Activated CD8-positive, alpha-beta memory T cell treated with anti-CD3 and anti-CD28 coated beads for 36 hours (primary cell): ENCODE data around the gene CDC45. TPM values are rescaled to one million over a fixed set of nuclear protein-coding genes. Genes with fewer than 3 reads are reported as not detected.

Source experiments
- CTCF ChIA-PET: fragments of 350-600 bp; sonication (Branson Sonifier 250); formaldehyde crosslinking; loops from one replicate; lab custom pipeline; 2021; ENCODE audit warnings: antibody characterized with exemption; lab: Charles Lee
- POLR2A ChIA-PET: fragments of 350-600 bp; sonication (Branson Sonifier 250); formaldehyde crosslinking; loops from one replicate; lab custom pipeline; 2021; ENCODE audit warnings: antibody characterized with exemption; lab: Charles Lee
- total RNA-seq, 2 experiments: library from RNA; stranded (reverse); gene quantifications; one replicate each; pipeline ENCODE4 v1.2.3, GENCODE V29; 2021

Gene CDC45
- total RNA-seq, 2 experiments from 2014 or later = 114 to 115 TPM

- CTCF ChIA-PET = no interaction called here
These were observed 2.6 kb downstream of the CDC45 start for GRCh38 chr22:19482297-19482696.

GRCh38 chr22:19483481-19484244 is 3.9 kb downstream of the CDC45 start:
- POLR2A ChIA-PET = no interaction called here
- CTCF ChIA-PET = interaction anchor here (0.5 kb wide), 1 partner anchor 562 kb away, joined by 4 read pairs; no protein-coding TSS in a partner anchor

More at GRCh38 chr22:19482297-19482696, 2.6 kb downstream of the CDC45 start:
- POLR2A ChIA-PET = no interaction called here

- ChIA-PET POLR2A (interaction anchor here (0.7 kb wide), 1 partner anchor 118 kb away, joined by 7 read pairs; no protein-coding TSS in a partner anchor), CTCF (no interaction called here)
These were observed 8.6 kb downstream of the CDC45 start for GRCh38 chr22:19488285-19488684.

- POLR2A ChIA-PET = no interaction called here
- CTCF ChIA-PET = interaction anchor here (1.7 kb wide), 1 partner anchor 15 kb away, joined by 3 read pairs; no protein-coding TSS in a partner anchor
These were observed 9.4 kb downstream of the CDC45 start for GRCh38 chr22:19488884-19489843.

GRCh38 chr22:19490628-19491230 is 11.0 kb downstream of the CDC45 start:
- ChIA-PET CTCF (interaction anchor here (1.7 kb wide), 1 partner anchor 17 kb away, joined by 3 read pairs; no protein-coding TSS in a partner anchor), POLR2A (no interaction called here)

GRCh38 chr22:19492504-19493174 is 12.9 kb downstream of the CDC45 start:
- CTCF ChIA-PET = interaction anchor here (1.0 kb wide), 1 partner anchor 137 kb away, joined by 3 read pairs; no protein-coding TSS in a partner anchor
- POLR2A ChIA-PET = interaction anchor here (0.7 kb wide), 1 partner anchor 53 kb away, joined by 4 read pairs; no protein-coding TSS in a partner anchor

GRCh38 chr22:19494001-19494560 is 14.4 kb downstream of the CDC45 start:
- POLR2A ChIA-PET = no interaction called here
- CTCF ChIA-PET = no interaction called here

- CTCF ChIA-PET = no interaction called here
- POLR2A ChIA-PET = no interaction called here
These were observed 15.0 kb downstream of the CDC45 start for GRCh38 chr22:19494676-19495173.

GRCh38 chr22:19495562-19496323 is 16.0 kb downstream of the CDC45 start:
- ChIA-PET CTCF (no interaction called here), POLR2A (no interaction called here)

- ChIA-PET CTCF (no interaction called here), POLR2A (no interaction called here)
These were observed 16.6 kb downstream of the CDC45 start for GRCh38 chr22:19496324-19496630.

GRCh38 chr22:19497245-19497644 is 17.5 kb downstream of the CDC45 start:
- ChIA-PET CTCF (no interaction called here), POLR2A (no interaction called here)

GRCh38 chr22:19498154-19498865 is 18.6 kb downstream of the CDC45 start:
- ChIA-PET POLR2A (no interaction called here), CTCF (no interaction called here)

- ChIA-PET POLR2A (no interaction called here), CTCF (no interaction called here)
These were observed 19.1 kb downstream of the CDC45 start for GRCh38 chr22:19498866-19499190.

- POLR2A ChIA-PET = no interaction called here
These were observed 19.6 kb downstream of the CDC45 start for GRCh38 chr22:19499236-19499879.

GRCh38 chr22:19499880-19500242 is 20.1 kb downstream of the CDC45 start:
- POLR2A ChIA-PET = no interaction called here
- CTCF ChIA-PET = no interaction called here

More at GRCh38 chr22:19499236-19499879, 19.6 kb downstream of the CDC45 start:
- CTCF ChIA-PET = no interaction called here

GRCh38 chr22:19501897-19502447 is 22.3 kb downstream of the CDC45 start:
- CTCF ChIA-PET = interaction anchor here (1.0 kb wide), 1 partner anchor 14 kb away, joined by 4 read pairs; no protein-coding TSS in a partner anchor
- POLR2A ChIA-PET = no interaction called here

- CTCF ChIA-PET = no interaction called here
- POLR2A ChIA-PET = no interaction called here
These were observed 23.6 kb downstream of the CDC45 start for GRCh38 chr22:19503367-19503766.
